H1 (cell line): ENCODE data around the gene RHOBTB3. TPM values are rescaled to one million over a fixed set of nuclear protein-coding genes. Genes with fewer than 3 reads are reported as not detected.

Experiments used
- CBX8 ChIP-seq: fragments of 300-800, 300-1000 bp; sonication (generic); IDR thresholded peaks from 2 replicates; pipeline ENCODE4 v1.7.1; 2016; ENCODE audit warnings: low read depth, low read length, borderline replicate concordance
- JUN ChIP-seq: IDR thresholded peaks from 2 replicates; pipeline ENCODE4 v1.6.1; 2011; ENCODE audit warnings: low read depth, mild to moderate bottlenecking, improper control_type of control experiment, low read length
- POU5F1 ChIP-seq: IDR thresholded peaks from 2 replicates; pipeline ENCODE4 v1.6.1; 2011; ENCODE audit warnings: low read depth, mild to moderate bottlenecking, low read length, moderate library complexity
- polyA plus RNA-seq, 7 experiments: library from polyadenylated mRNA; depleted of rRNA in 3 of 7; stranded (reverse) in 5 of 7; unstranded in 2 of 7; fragments of >200 nt in 5 of 7; fragments of 200-250 nt in 2 of 7; gene quantifications; 1 replicate in 5 of 7; 2 replicates in 1 of 7; 4 replicates in 1 of 7; pipeline versions ENCODE4 v1.2.1 to v1.2.3, GENCODE V29; 2011 to 2013; ENCODE audit warnings: missing spikeins in 2 of 7, mixed read lengths in 2 of 7
- total RNA-seq: library from RNA; stranded (reverse); fragmentation: NEBNext Ultra II Directional; extraction: Animal tissue kit (Norgen Biotek cat#: 25700); gene quantifications from 2 replicates; pipeline ENCODE4 v1.2.1, GENCODE V29; 2021

Gene RHOBTB3
- total and polyA plus RNA-seq, 2 of the 8 experiments (the other 6 are each of a cell fraction or from before 2014, with no cell fraction given): 8.2 to 17.5 TPM

DNA sequence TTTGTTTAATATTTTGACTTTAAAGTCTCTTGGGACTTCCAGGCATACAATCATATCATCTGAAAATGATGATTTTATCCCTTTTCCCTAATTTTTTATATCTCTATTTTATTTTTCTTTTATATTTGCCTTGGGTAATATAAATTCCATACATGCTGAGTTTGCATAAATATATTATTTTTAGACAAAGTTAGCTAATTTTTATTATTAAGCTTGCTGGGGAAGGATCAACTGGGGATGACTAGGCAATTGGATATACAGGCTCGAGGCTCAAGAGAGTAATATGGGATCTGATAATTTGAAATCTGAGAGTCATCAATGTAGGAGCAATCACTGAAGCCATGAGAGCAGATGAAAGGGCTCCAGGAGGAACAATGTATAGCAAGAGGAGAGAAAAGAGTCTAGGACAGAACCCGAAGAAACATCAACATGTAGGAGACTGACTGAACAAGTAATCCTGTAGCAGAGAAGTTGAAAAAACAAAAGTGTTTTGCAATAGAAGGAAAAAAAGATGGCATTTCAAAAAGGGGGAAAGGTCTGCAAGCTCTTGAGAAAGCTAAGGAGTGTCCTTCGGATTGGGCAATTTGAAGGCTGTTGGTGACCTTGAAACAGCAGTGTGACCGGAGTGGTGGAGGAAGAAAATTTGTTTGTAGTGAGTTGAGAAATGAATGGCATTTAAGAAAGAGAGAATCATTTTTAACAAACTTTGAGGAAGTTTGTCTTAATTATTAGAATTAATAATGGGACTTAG, 17.0 kb upstream of the RHOBTB3 start (continued):
- TF ChIP-seq JUN (no peak), POU5F1 (no peak), CBX8 (no peak)
